Measurements from ENCODE around the gene FAM209A.
"Not testable (repeated sequence)": the region's sequence is repeated elsewhere in the genome, so short reads cannot be mapped to it uniquely, and the experiment has no call there.

FAM209A gene

GRCh38 chr20:56524444-56524843 lies at the start of gene FAM209A:
Gene FAM209A, plus strand, starts transcription at chr20:56524744. Its CDS starts 65 bp downstream, at chr20:56524809.
- DNase-seq (ENCODE audit: low read depth), result not testable (repeated sequence)

- DNase-seq (ENCODE audit: low read depth), result no peak
These were observed 40.6 kb upstream of the FAM209A start for GRCh38 chr20:56483970-56484369.

GRCh38 chr20:56487216-56487615 lies 37.3 kb upstream of the FAM209A start:
- no peak for DNase-seq (ENCODE audit: low read depth)

- no peak for DNase-seq (ENCODE audit: low read depth)
These were observed 36.0 kb upstream of the FAM209A start for GRCh38 chr20:56488566-56488965.

GRCh38 chr20:56501116-56501515 lies 23.4 kb upstream of the FAM209A start:
- DNase-seq (ENCODE audit: low read depth), result no peak

GRCh38 chr20:56503916-56504315 lies 20.6 kb upstream of the FAM209A start:
- no peak for DNase-seq (ENCODE audit: low read depth)

- DNase-seq (ENCODE audit: low read depth), result no peak
These were observed 20.1 kb upstream of the FAM209A start for GRCh38 chr20:56504373-56505005.

- DNase-seq (ENCODE audit: low read depth), result no peak
These were observed 18.4 kb upstream of the FAM209A start for GRCh38 chr20:56506103-56506502.

GRCh38 chr20:56511926-56512325 lies 12.6 kb upstream of the FAM209A start:
- no peak for DNase-seq (ENCODE audit: low read depth)

- DNase-seq (ENCODE audit: low read depth), result no peak
These were observed 11.1 kb upstream of the FAM209A start for GRCh38 chr20:56513161-56514150.

GRCh38 chr20:56516631-56517030 lies 7.9 kb upstream of the FAM209A start:
- DNase-seq (ENCODE audit: low read depth), result no peak

- no peak for DNase-seq (ENCODE audit: low read depth)
These were observed 7.3 kb upstream of the FAM209A start for GRCh38 chr20:56517211-56517610.

- no peak for DNase-seq (ENCODE audit: low read depth)
These were observed 6.9 kb upstream of the FAM209A start for GRCh38 chr20:56517641-56518040.

GRCh38 chr20:56518126-56518525 lies 6.4 kb upstream of the FAM209A start:
- DNase-seq (ENCODE audit: low read depth), result no peak

- no peak for DNase-seq (ENCODE audit: low read depth)
These were observed 5.7 kb upstream of the FAM209A start for GRCh38 chr20:56518721-56519398.

GRCh38 chr20:56519551-56519950 lies 5.0 kb upstream of the FAM209A start:
- DNase-seq (ENCODE audit: low read depth), result no peak

GRCh38 chr20:56520180-56520579 lies 4.4 kb upstream of the FAM209A start:
- no peak for DNase-seq (ENCODE audit: low read depth)

GRCh38 chr20:56520746-56521354 lies 3.7 kb upstream of the FAM209A start:
- DNase-seq (ENCODE audit: low read depth), result not testable (repeated sequence)

- no peak for DNase-seq (ENCODE audit: low read depth)
These were observed 2.2 kb upstream of the FAM209A start for GRCh38 chr20:56522311-56522710.

- DNase-seq (ENCODE audit: low read depth), result no peak
These were observed 3.0 kb downstream of the FAM209A start for GRCh38 chr20:56527521-56527920.

- DNase-seq (ENCODE audit: low read depth), result not testable (repeated sequence)
These were observed 8.4 kb downstream of the FAM209A start, which contains the start of gene FAM209B for GRCh38 chr20:56532946-56533345. Gene FAM209B, plus strand, starts transcription at chr20:56533246. Its CDS starts 96 bp downstream, at chr20:56533342.

GRCh38 chr20:56537997-56538396 lies 13.5 kb downstream of the FAM209A start:
- DNase-seq (ENCODE audit: low read depth), result no peak

All from stimulated activated CD8-positive, alpha-beta memory T cell treated with anti-CD3 and anti-CD28 coated beads, Interleukin-12 subunit alpha, Interleukin-12 subunit beta, amount 100 ng/mL, for 1 hour (primary cell).